GM18498 (cell line): ENCODE data around the gene ZNF124.
"Not testable (repeated sequence)": the region's sequence is repeated elsewhere in the genome, so short reads cannot be mapped to it uniquely, and the experiment has no call there.

Source experiments
- ATAC-seq: cut with Tn5 transposase; IDR thresholded peaks from one replicate; pipeline ENCODE4 v1.9.1; 2021; ENCODE audit warnings: mild to moderate bottlenecking, moderate library complexity; ENCODE audit not compliant: unreplicated experiment

Gene ZNF124

DNA sequence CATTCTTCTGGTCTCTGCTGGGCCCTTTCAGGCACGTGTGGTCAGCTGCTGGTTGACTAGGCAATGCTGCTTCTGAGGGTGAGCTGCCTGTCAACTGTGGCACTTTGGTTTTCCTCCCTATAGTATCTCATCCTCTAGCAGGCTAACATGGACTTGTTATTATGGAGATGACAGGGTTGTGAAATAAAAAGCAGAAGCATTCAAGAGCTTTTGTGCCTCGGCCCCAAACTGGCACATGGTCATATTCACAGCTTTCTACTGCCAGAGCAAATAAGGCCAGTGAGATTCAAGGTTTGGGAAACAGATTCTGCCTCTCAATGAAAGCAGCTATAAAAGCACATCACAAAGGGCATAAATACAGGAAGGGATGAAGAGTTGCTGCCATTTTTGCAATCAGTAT is 1.6 kb upstream of the ZNF124 start:
- no peak for ATAC-seq

DNA sequence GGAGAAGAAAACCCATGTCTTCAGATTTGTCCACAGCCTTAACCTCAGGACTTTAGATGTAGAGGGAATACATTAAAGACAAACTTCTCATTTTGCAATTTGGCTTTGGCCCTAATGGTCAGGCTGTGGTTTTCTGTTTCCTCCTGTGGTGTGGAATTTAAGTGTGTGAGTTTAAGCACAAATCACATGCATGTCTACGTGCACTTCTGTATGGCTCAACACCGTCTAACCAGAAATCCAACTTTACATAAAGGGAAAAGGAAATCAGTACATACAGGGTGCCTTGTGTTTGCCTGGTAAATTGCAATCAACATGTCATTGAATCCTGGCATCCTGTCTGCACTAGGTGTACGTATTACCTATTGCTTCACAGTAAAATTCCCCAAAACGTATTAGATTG is 1.2 kb upstream of the ZNF124 start:
- no peak for ATAC-seq

DNA sequence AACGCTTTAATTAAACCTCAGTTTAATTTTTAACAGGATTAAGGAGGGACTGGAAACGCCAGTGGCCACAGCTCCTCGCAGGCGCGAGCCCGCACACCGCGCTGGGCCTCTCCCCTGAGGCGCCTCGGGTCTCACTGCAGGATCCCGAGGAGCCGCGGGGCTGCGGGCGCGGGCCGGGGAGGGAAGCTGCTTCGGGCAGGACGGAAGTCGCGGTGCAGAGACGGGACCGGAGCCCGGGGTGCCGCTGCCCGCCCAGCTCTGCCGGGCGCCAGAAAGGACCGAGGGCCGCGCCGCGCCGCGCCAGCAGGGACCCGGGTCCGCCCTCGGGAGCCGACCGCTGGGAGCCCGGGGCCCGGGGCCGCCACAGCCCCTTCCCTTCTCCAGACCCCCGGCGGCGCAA is 377 bp downstream of the ZNF124 start:
- ATAC-seq: peak; percentile 54

DNA sequence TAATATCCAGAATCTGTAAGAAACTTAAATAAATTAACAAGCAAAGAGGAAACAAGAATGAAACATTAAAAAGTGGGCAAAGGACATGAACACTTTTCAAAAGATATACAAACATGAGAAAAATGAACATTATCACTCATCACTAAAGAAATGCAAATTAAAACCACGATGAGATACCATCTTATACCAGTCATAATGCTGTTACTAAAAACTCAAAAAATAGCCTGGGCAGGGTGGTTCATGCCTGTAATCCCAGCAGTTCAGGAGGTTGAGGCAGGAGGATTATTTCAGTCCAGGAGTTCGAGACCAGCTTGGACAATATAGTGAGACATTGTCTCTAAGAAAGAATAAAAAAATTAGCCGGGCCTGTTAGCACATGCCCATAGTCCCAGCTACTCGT is 6.1 kb downstream of the ZNF124 start:
- ATAC-seq: no peak

DNA sequence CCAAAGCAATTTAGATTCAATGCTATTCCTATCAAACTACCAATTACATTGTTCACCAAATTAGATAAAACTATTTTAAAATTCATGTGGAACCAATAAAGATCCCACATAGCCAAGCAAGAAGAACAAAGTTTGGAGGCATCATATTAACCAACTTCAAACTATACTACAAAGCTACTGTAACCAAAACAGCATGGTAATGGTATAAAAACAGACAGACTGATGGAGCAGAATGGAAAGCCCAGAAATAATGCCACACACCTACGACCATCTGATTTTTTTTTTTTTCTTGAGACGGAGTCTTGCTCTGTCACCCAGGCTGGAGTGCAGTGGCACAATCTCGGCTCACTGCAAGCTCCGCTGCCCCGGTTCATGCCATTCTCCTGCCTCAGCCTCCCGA is 7.1 kb downstream of the ZNF124 start:
- ATAC-seq: no peak

DNA sequence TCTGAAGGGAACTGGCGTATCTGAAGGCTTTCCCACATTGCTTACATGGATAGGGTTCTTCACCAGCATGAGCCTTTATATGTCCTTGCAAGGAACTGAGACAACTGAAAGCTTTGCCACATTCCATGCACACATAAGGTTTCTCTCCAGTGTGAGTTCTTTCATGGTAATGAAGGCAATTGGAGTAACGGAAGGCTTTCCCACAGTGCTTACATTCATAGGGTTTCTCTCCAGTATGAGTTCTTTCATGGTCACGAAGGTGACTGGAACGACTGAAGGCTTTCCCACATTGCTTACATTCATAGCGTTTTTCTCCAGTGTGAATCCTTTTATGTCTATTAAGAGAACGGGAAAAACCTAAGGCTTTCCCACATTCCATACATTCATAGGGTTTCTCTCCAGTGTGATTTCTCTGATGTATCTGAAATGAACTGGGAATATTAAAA is 15.0 kb downstream of the ZNF124 start:
- ATAC-seq: no peak

DNA sequence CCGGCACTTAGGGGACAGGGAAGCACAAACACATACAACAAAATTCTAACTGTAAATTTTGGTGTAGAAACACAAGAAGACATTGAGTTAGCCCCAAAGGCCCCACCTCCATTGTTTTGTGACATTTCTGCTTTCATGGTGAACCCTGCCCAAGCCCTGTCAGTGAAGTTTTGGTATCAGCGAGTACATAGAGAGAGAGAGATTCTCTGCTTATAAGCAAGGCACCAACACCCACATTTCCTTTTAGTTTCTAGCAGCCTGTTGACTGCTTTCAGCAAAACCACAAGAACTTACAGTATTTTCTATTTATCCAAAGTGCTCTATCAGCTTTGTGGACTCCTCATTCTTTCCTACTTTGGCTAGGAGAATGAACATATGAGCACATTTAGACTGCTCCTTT is 24.0 kb downstream of the ZNF124 start:
- ATAC-seq: no peak

DNA sequence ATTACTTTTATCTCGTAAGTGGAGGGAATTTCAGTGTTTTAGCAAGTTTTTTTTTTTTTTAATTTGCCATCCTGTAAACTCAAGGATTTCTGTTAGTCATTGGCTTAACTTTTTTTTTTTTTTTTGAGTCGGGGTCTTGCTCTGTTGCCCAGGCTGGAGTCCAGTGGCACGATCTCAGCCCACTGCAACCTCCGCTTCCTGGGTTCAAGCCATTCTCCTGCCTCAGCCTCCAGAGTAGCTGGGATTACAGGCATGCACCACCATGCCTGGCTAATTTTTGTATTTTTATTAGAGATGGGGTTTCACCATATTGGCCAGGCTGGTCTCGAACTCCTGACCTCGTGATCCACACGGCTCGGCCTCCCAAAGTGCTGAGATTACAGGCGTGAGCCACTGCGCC is 24.7 kb downstream of the ZNF124 start:
- not testable (repeated sequence) for ATAC-seq

DNA sequence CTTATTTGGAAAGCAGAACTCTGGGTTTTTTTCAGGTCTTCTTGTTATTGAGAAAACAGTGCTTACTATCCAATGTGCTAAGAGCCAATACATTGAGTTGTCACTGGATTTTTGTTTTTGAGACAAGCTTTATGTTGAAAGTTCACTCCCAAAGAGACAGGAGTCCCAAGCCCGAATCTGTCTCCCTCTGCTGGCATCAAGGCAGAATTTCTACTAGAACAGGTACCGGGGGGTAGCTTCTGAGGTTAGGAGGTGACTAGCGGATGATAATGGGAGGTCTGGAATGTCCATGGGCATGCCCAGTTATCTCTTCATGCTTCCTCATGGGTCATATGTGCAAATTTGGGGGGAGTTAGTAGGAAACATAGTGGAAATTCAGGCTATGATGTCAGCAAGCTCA is 25.1 kb downstream of the ZNF124 start:
- no peak for ATAC-seq

DNA sequence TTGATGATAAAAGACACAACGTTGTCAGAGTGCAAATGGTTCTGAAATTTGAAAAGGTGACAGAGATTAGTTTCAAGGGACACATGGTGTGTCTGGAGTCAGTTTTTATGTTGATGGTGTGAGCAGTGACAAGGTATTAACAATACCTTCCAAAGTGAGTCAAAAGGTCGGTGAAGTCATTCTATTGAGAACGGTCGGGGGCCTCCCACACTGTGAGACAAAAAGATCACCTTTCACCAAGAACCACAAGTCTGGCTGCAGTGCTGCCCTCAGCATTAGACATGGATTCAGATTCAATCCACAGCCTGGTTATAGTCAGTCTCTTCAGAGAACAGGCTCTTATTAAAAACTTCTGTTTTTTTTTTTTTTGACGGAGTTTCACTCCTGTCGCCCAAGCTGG is 26.5 kb downstream of the ZNF124 start:
- ATAC-seq: no peak

DNA sequence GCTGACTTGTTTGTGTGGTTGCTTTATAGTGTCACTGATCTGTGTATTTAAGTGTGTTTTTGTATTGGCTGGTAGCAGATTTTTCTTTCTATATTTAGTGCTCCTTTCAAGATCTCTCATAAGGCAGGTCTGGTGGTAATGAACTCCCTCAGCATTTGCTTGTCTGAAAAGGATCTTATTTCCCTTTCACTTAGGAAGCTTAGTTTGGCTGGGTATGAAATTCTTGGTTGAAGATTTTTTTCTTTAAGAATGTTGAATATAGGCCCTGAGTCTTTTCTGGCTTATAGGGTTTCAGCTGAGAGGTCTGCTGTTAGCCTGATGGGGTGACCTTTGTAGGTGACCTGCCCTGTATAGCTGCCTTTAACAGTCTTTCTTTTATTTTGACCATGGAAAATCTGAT is 32.3 kb downstream of the ZNF124 start:
- ATAC-seq: not testable (repeated sequence)

DNA sequence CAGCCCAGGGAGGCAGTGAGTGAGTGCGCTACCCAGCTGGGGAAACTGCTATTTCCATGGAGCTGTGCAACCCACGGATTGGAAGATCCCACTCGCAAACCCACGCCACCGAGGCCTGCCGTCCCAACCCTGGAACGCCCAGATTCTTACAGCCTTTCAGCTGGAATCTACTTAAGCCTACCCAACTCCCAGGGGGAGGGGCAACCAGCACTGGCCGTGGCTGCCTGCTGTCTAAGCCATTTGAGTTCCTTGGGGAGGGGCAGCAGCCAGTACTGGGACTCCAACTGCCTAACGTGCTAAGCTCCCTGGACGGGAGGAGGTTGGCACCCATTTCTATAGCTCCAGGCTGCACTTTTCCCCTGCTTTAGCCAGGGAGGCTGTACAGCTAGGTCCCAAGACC is 40.6 kb downstream of the ZNF124 start:
- no peak for ATAC-seq

DNA sequence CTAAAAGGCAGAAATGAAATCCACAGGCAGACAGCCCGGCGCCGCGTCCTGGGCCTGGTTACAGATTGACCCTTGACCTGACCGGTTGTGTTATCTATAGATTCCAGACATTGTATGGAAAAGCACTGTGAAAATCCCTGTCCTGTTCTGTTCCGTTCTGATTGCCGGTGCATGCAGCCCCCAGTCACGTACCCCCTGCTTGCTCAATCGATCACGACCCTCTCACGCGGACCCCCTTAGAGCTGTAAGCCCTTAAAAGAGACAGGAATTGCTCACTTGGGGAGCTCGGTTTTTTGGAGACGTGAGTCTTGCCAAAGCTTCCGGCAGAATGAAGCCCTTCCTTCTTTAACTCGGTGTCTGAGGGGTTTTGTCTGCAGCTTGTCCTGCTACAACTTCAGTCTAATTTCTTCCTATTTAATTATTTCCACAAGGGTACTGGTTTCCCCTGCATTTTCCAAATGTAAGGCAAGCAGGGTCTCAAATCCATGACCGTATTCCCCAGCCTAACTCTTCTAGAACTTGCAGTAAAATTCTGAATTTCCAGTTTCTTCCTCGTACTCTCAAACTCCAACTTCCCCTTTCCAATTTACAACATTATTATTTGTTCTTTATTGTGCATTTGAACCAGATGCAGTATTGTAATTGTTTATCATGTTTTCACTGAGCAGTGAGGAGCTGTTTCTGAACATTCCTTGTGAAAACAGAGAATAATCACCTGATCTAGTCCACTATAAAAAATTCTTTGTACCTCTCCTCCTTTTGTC is 44.1 kb downstream of the ZNF124 start:
- ATAC-seq: not testable (repeated sequence)

DNA sequence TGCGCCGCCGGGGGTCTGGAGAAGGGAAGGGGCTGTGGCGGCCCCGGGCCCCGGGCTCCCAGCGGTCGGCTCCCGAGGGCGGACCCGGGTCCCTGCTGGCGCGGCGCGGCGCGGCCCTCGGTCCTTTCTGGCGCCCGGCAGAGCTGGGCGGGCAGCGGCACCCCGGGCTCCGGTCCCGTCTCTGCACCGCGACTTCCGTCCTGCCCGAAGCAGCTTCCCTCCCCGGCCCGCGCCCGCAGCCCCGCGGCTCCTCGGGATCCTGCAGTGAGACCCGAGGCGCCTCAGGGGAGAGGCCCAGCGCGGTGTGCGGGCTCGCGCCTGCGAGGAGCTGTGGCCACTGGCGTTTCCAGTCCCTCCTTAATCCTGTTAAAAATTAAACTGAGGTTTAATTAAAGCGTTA is 45.2 kb downstream of the ZNF124 start:
- ATAC-seq: peak; percentile 66

DNA sequence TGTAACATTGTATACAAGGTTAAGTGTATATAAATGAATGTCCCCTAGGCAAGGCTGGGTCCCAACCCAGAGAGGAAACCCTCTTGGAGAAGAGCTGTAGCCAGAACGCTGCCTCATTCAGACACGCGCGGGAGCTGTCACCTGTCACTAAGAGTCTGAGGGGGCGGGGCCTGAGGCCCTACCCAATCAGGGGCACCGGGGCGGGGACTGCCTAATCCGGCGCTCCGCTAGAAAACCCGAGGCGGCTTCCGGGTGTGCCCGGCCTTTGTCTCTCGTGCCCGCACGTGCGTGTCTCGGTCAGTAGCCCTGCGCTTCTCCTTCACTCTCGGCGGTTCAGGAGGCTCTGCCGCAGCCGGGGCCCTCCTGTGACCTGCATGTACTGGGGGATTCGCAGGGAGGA is 45.7 kb downstream of the ZNF124 start:
- ATAC-seq: peak; percentile 99

DNA sequence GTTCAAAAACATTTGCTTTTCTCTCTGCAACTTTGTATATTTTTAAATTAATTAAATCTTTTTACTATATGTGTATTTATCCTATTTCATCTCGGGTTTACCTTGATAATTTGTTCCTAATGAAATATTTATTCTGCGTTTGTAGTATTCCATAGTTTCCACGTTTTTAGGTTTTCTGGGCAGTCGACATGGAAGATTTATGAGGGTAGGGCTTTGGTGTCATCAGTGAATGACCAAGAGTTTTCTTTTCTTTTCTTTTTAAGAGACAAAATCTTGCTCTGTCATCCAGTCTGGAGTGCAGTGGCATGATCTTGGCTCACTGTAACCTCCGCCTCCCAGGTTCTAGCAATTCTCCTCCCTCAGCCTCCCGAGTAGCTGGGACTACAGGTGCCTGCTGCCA is 50.4 kb downstream of the ZNF124 start:
- no peak for ATAC-seq

DNA sequence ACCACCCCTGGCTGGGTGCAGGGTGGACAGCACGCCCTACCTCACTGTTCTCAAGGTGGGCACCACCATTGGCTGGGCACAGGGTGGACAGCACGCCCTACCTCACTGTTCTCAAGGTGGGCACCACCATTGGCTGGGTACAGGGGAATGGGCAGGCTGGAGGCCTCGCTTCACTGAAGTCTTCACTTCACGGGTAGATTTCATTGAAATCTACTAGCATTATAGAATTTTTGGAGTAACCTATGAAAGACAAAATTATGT is 51.5 kb downstream of the ZNF124 start:
- not testable (repeated sequence) for ATAC-seq

DNA sequence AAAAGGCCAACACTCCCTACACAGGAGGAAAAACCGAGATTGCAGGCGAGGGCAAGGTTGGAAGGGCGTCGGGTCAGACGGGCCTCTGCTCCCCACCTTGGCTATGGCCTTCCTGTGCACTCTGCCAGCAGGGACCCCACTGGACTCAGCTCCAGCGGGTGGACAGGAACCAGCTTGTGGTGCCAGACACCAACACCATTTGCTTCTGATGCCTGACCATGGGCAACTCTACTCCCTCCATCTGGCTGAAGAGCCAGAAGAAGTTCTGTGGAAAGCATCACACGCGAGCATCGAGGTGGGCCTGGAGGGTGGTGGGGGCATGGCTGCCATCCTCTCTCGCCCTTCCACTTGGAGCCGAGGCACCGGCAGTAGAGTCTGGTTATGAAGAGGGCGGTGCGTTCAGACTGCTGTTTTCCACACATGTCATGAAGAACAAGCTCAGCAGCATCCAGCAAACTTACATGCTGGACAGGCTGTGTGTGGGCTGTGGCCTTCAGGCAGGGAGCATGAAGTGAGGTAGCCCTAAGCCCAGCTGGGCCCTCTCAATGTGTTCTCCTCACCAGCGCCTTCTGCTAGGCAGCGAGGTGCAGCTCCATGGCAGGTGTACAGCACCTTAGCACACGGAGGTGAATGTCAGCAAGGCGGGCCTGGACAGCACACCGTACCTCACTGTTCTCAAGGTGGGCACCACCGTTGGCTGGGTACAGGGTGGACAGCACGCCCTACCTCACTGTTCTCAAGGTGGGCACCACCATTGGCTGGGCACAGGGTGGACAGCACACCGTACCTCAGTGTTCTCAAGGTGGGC is 52.0 kb downstream of the ZNF124 start:
- no peak for ATAC-seq

DNA sequence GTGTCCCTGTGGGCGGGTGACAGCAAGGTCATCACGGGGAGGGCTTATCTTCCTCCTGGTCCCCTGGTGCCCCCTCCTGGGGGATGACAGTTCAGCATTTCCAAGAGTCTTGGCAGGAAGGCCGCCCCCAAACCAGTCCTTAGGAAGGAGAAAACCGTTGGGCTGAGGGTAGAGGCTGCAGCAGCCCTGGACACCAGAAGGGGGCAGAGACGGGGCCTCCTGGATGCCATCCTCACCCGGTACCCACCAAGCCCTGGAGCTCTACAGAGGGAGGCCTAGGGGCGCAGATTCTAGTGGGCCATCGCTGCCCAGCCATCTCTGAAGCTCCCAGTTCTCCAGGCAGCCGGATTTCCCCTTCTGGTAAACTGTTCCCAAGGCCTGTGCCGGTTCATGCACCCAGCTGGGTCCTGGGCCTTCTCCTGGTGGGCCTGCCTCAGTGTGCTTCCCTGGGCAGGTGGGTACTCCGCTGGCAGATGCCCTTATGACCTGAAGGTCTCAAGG is 52.8 kb downstream of the ZNF124 start:
- no peak for ATAC-seq

DNA sequence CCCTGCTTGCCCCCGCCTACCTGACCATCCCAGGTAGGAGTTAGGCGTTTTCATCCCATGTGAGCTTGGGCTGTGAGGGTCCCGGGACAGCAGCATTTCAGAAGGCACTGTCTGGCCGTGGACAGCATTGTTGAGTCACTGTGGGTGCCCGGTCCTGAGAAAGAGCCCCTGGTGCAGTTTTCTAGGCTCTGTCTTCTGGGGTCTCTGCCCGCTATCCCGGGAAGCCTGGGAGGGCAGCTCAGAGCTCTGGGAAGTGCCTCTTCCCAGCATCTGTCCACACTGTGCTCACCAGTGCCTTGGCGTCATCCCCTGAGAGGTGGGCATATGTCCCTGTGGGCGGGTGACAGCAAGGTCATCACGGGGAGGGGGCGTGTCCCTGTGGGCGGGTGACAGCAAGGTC is 56.3 kb downstream of the ZNF124 start:
- no peak for ATAC-seq

DNA sequence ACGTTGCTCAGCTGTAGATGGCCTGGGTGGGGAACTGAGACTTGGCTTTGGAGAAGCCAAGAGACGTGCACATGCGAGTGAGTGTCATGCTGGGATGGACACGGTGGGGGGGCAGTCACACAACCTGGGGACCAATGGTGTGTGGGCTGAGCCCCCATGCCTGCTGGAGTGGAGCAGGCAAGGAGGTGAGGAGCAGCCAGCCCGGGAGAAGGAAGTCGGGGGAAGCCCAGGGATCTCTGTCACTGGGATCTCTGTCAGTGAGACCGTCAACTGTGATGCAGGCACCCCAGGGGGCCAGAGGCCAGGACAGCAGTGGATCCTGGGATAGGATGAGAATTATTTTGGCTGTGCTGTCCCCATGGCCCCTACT is 56.7 kb downstream of the ZNF124 start:
- ATAC-seq: no peak

DNA sequence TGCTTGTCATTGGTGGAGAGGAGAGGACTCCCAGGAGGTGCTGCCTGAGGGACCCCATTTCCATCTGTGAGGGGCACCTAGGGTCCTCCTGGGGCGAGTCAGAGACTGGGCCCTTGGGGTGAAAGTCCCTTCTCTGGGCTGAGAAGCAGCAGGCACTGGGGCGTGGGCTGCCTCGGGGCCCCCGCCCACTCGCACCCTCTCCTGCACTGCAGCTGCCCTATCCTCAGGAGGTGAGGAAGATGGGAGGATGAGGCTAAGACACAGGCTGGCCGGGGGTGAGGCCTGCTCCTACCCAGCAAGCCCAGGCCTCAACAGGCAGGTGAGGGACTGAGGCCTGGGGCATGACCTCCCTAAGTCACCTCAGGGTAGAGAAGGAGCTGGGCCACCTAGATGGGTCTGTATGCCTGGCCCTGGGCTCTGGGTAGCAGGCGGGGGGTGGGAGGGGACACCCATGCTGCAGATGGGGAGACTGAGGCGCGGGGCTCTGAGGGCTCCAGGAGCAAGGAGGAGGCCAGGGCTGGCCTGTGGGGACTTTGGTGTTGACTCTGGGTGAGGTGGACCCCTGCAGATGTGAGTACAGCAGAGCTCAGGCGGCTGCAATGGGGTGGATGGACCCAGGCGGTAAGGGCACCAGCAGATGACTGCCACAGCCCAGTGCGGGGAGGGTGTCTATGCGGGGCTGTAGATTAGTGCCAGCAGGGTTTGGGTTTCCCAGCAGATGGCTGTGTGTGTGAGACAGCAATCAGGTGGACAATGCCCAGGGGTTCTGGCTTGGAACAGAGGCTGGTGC is 57.3 kb downstream of the ZNF124 start:
- ATAC-seq: no peak
